ENCODE measurements around the gene SDHAF3.
"Not testable (repeated sequence)": the region's sequence is repeated elsewhere in the genome, so short reads cannot be mapped to it uniquely, and the experiment has no call there.

The SDHAF3 gene

DNA sequence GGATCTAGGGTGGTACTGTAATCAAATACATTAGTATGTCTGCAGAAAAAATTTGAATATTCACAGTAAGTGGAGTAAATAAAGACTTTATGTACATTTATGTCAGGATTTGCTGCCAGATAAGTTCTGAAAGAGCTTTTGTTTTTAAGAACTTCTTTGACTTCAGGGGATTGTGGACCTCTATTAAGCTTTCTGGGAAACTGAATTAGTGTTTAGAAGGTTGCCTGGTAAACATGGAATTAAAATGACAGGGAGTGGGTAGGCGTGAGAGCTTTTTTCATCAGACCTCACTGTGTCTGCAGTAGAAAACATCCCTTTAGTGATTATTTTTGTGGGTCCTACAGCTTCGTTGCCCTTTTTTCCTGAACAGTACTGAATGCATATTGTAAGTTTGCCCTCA lies 15.7 kb downstream of the SDHAF3 start:
- no peak for TF ChIP-seq CTCF (IDR thresholded peaks at IDR 0.05)
- Histone ChIP-seq H3K4me2 (ENCODE audit: low read length) (no peak overlapping the region), H3K27ac (no peak overlapping the region), H3K4me3 (ENCODE audit: low read depth, low read length) (no peak overlapping the region), H3K9ac (no peak overlapping the region), H2AFZ (no peak overlapping the region), H3K9me3 (ENCODE audit: control insufficient read depth, low read length) (no peaks in the 10 kb centered on the region), H3K79me2 (no peaks in the 10 kb centered on the region), H3K27me3 (ENCODE audit: control insufficient read depth, insufficient read depth, low read length) (no peaks in the 10 kb centered on the region), H3K4me1 (no peaks in the 10 kb centered on the region), H3K36me3 (ENCODE audit: control insufficient read depth, insufficient read depth, low read length) (no peaks in the 10 kb centered on the region)

DNA sequence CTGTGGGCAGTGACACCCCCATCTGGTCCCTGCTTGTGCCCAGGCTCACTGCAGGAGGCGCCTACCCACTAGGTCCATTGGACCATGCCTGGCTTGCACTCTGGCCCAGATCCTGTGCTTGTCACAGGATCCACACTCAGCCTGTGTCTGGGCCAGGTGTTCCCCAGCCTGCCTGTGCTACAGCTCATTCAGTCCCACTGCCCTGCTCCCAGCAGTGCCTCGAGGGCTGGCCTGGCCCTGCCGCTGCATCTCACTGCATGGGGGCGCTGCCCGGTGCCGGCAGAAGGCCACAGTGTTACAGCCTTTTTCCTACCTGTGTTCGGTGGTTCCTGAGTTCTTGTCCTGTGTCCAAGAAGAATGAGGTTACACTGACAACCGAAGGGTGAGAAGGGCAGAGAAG lies 21.3 kb downstream of the SDHAF3 start:
- H3K4me3 ChIP-seq (ENCODE audit: low read depth, low read length): no peak overlapping the region

GRCh38 chr7:97145068-97145467 lies 27.6 kb downstream of the SDHAF3 start:
- H3K79me2 ChIP-seq: peaks cover 2% of the 10 kb centered on the region
- H3K27ac ChIP-seq: no peak overlapping the region
- no peak overlapping the region for H3K4me2 ChIP-seq (ENCODE audit: low read length)
- H3K9me3 ChIP-seq (ENCODE audit: control insufficient read depth, low read length): no peaks in the 10 kb centered on the region
- peak; percentile 53 for TF ChIP-seq CTCF (IDR thresholded peaks at IDR 0.05)
- no peaks in the 10 kb centered on the region for H3K27me3 ChIP-seq (ENCODE audit: control insufficient read depth, insufficient read depth, low read length)
- no peaks in the 10 kb centered on the region for H3K36me3 ChIP-seq (ENCODE audit: control insufficient read depth, insufficient read depth, low read length)
- H3K4me1 ChIP-seq: no peaks in the 10 kb centered on the region
- no peak overlapping the region for H2AFZ ChIP-seq
- no peak overlapping the region for H3K9ac ChIP-seq
- no peak overlapping the region for H3K4me3 ChIP-seq (ENCODE audit: low read depth, low read length)

More for the DNA sequence above, 21.3 kb downstream of the SDHAF3 start:
- Histone ChIP-seq H3K27me3 (ENCODE audit: control insufficient read depth, insufficient read depth, low read length) (no peaks in the 10 kb centered on the region), H3K9me3 (ENCODE audit: control insufficient read depth, low read length) (no peaks in the 10 kb centered on the region), H3K4me1 (no peaks in the 10 kb centered on the region), H2AFZ (no peak overlapping the region), H3K79me2 (no peaks in the 10 kb centered on the region), H3K9ac (no peak overlapping the region), H3K4me2 (ENCODE audit: low read length) (no peak overlapping the region), H3K27ac (no peak overlapping the region), H3K36me3 (ENCODE audit: control insufficient read depth, insufficient read depth, low read length) (no peaks in the 10 kb centered on the region)
- no peak for TF ChIP-seq CTCF (IDR thresholded peaks at IDR 0.05)

- TF ChIP-seq CTCF (IDR thresholded peaks at IDR 0.05): no peak
Observed at GRCh38 chr7:97149843-97150242, 32.3 kb downstream of the SDHAF3 start.

DNA sequence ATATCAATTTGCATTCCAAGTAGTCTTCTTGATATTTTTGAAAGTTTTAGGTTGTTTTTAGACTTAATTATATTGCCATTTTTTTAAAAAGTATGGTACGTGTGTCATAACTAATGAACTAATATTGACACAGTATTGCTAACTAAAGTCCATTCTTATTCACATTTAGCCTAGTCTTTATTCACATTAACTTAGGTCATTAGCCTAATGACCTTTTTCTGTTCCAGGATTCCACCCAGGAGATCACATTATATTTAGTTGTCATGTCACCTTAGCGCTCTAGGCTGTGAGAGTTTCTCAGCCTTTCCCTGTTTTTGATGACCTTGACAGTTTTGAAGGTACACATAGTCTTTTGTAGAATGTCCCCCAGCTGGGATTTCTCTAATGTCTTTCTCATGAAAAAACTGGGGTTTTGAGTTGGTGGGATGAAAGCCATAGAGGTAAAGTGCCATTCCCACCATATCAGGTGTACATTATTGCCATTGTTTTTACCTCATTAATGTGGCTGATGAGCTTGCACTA lies 38.5 kb downstream of the SDHAF3 start:
- Histone ChIP-seq H3K27me3 (ENCODE audit: control insufficient read depth, insufficient read depth, low read length) (no peaks in the 10 kb centered on the region), H3K4me2 (ENCODE audit: low read length) (no peak overlapping the region), H3K27ac (no peak overlapping the region), H3K4me1 (no peaks in the 10 kb centered on the region), H3K9ac (no peak overlapping the region), H2AFZ (no peak overlapping the region), H3K36me3 (ENCODE audit: control insufficient read depth, insufficient read depth, low read length) (no peaks in the 10 kb centered on the region), H3K9me3 (ENCODE audit: control insufficient read depth, low read length) (no peaks in the 10 kb centered on the region), H3K79me2 (peaks cover 1% of the 10 kb centered on the region), H3K4me3 (ENCODE audit: low read depth, low read length) (no peak overlapping the region)
- no peak for TF ChIP-seq CTCF (IDR thresholded peaks at IDR 0.05)

More at GRCh38 chr7:97149843-97150242, 32.3 kb downstream of the SDHAF3 start:
- Histone ChIP-seq H3K9me3 (ENCODE audit: control insufficient read depth, low read length) (no peaks in the 10 kb centered on the region), H3K79me2 (peaks cover 5% of the 10 kb centered on the region), H3K4me2 (ENCODE audit: low read length) (no peak overlapping the region), H3K4me1 (no peaks in the 10 kb centered on the region), H3K27me3 (ENCODE audit: control insufficient read depth, insufficient read depth, low read length) (no peaks in the 10 kb centered on the region), H3K27ac (no peak overlapping the region), H3K4me3 (ENCODE audit: low read depth, low read length) (no peak overlapping the region), H3K9ac (no peak overlapping the region), H3K36me3 (ENCODE audit: control insufficient read depth, insufficient read depth, low read length) (no peaks in the 10 kb centered on the region), H2AFZ (no peak overlapping the region)

DNA sequence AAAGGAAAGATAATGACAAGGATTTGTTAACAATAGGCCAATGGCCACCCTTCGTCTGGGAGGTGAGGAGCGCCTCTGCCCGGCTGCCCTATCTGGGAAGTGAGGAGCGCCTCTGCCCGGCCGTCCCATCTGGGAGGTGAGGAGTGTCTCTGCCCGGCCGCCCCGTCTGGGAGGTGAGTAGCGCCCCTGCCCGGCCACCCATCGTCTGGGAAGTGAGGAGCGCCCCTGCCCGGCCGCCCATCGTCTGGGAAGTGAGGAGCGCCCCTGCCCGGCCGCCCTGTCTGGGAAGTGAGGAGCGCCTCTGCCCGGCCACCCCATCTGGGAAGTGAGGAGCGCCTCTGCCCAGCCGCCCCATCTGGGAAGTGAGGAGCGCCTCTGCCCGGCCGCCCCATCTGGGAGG lies 42.5 kb downstream of the SDHAF3 start:
- H3K4me1 ChIP-seq; H2AFZ ChIP-seq; H3K27me3 ChIP-seq (ENCODE audit: control insufficient read depth, insufficient read depth, low read length); H3K79me2 ChIP-seq; H3K4me3 ChIP-seq (ENCODE audit: low read depth, low read length); H3K36me3 ChIP-seq (ENCODE audit: control insufficient read depth, insufficient read depth, low read length); H3K9me3 ChIP-seq (ENCODE audit: control insufficient read depth, low read length); H3K9ac ChIP-seq; H3K4me2 ChIP-seq (ENCODE audit: low read length); H3K27ac ChIP-seq: not testable (repeated sequence)

- not testable (repeated sequence) for H2AFZ ChIP-seq; H3K9me3 ChIP-seq (ENCODE audit: control insufficient read depth, low read length); H3K4me2 ChIP-seq (ENCODE audit: low read length); H3K4me3 ChIP-seq (ENCODE audit: low read depth, low read length); H3K27me3 ChIP-seq (ENCODE audit: control insufficient read depth, insufficient read depth, low read length); H3K9ac ChIP-seq; H3K36me3 ChIP-seq (ENCODE audit: control insufficient read depth, insufficient read depth, low read length); H3K4me1 ChIP-seq; H3K27ac ChIP-seq; H3K79me2 ChIP-seq
Observed at GRCh38 chr7:97161609-97162008, 44.1 kb downstream of the SDHAF3 start.
